ENCODE results near the gene NCKAP5. TPM values are rescaled to one million over a fixed set of nuclear protein-coding genes. Genes with fewer than 3 reads are reported as not detected.

Gene NCKAP5
- total and polyA plus RNA-seq, 2 experiments from 2014 or later = 0.65 to 0.86 TPM

DNA sequence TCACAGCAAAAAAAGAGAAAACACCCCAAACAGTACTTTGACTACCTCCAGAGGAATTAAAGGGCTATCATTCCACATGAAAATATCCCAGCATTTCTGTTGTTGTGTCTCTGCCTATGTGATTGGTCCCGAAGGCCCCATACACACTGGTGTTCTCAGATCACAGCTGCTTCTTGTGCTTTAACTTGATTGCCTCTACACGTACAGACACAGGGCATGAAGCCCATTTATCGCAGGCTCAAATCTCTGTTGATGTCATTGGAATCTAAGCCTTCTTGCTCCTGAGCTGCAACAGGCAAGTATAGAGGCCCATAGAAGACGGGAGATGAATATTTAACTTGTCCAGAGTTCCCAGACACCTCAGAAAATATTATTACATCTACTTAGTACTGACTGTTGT, 405.2 kb downstream of the NCKAP5 start:
- no peaks in the 10 kb centered on the region for H4K20me1 ChIP-seq (ENCODE audit: insufficient read depth)
- no peak overlapping the region for H2AFZ ChIP-seq
- no peaks in the 10 kb centered on the region for H3K27me3 ChIP-seq (replicated peaks; ENCODE audit: insufficient read depth)
- no peak overlapping the region for H3K27ac ChIP-seq
- H3K36me3 ChIP-seq (ENCODE audit: low read depth) = no peaks in the 10 kb centered on the region
- no peaks in the 10 kb centered on the region for H3K9me3 ChIP-seq (ENCODE audit: low read depth)
- no peaks in the 10 kb centered on the region for H3K4me1 ChIP-seq (ENCODE audit: insufficient read depth)
- no peak overlapping the region for H3K9ac ChIP-seq
- TF ChIP-seq EZH2 (IDR thresholded peaks at IDR 0.05; ENCODE audit: insufficient read depth, poor library complexity, severe bottlenecking) (no peak), EZH2phosphoT487 (IDR thresholded peaks at IDR 0.05; ENCODE audit: insufficient read depth, low read depth) (no peak)
- H3K79me2 ChIP-seq (ENCODE audit: insufficient read depth) = no peaks in the 10 kb centered on the region
- no peak overlapping the region for H3K4me3 ChIP-seq
- no peak for DNase-seq
- H3K9me2 ChIP-seq (ENCODE audit: insufficient read depth) = no peaks in the 10 kb centered on the region
- in situ Hi-C loops (cut with MboI) = loop anchor here (10.0 to 25.0 kb wide), 2 partner anchors 618 to 801 kb away; no protein-coding TSS in a partner anchor
- no peak overlapping the region for H3K4me2 ChIP-seq (ENCODE audit: unreplicated experiment)
- 76 to 82% methylated on average over 4 of the region's 4 CpGs for WGBS, 2 experiments (ENCODE audit: low coverage in 1 of 2, low lambda C conversion rate in 2 of 2, missing lambda C conversion rate in 2 of 2)
- no peaks in the 10 kb centered on the region for H3F3A ChIP-seq (ENCODE audit: insufficient read depth)

DNA sequence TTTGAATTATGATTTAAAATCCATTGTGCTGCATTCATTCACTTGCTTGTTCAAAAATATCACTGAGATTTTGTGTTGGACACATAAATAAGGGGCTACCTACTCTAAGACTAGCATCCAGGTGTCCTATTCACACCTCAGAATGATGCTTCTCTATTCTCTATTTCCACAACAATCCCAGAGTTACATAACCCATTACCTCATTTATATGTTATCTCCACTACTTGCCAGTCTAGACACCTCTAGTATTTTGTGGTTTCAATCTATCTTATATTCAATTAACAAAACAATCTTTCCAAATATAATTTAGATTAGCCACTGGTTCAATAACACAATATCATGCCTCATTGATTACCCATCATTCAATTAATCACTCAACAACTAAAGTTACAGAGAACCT, 409.8 kb downstream of the NCKAP5 start:
- no peaks in the 10 kb centered on the region for H4K20me1 ChIP-seq (ENCODE audit: insufficient read depth)
- H3K9me2 ChIP-seq (ENCODE audit: insufficient read depth) = no peaks in the 10 kb centered on the region
- no peaks in the 10 kb centered on the region for H3K36me3 ChIP-seq (ENCODE audit: low read depth)
- no peak overlapping the region for H3K9ac ChIP-seq
- no peaks in the 10 kb centered on the region for H3F3A ChIP-seq (ENCODE audit: insufficient read depth)
- no peak overlapping the region for H3K4me2 ChIP-seq (ENCODE audit: unreplicated experiment)
- H3K4me3 ChIP-seq = no peak overlapping the region
- no peaks in the 10 kb centered on the region for H3K27me3 ChIP-seq (replicated peaks; ENCODE audit: insufficient read depth)
- no peaks in the 10 kb centered on the region for H3K79me2 ChIP-seq (ENCODE audit: insufficient read depth)
- in situ Hi-C loops (cut with MboI) = loop anchor here (25.0 kb wide), 1 partner anchor 796 kb away; no protein-coding TSS in a partner anchor
- H3K9me3 ChIP-seq (ENCODE audit: low read depth) = no peaks in the 10 kb centered on the region
- DNase-seq = no peak
- H2AFZ ChIP-seq = no peak overlapping the region
- H3K4me1 ChIP-seq (ENCODE audit: insufficient read depth) = no peaks in the 10 kb centered on the region
- H3K27ac ChIP-seq = no peak overlapping the region
- TF ChIP-seq EZH2 (IDR thresholded peaks at IDR 0.05; ENCODE audit: insufficient read depth, poor library complexity, severe bottlenecking) = no peak

DNA sequence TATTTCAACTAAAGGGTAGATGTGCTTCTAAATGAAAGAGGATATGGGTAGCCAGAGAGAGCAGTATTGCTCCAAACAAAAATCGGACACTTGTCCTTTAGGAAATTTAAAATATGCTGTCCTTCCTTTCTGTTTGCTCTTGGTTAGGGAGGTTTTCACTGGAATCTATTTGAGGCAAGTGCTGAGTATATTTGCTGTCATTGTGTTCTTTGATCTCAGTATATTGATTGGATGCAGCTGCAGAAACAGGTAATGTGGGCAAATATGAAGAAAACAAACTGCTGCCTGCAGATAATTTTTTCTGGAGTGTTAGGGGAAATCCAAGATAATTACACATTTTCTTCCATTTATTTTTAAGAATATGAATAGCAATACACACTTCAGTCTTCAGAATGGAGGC, 410.2 kb downstream of the NCKAP5 start:
- no peak overlapping the region for H3K4me3 ChIP-seq
- H2AFZ ChIP-seq = no peak overlapping the region
- H3K4me1 ChIP-seq (ENCODE audit: insufficient read depth) = no peaks in the 10 kb centered on the region
- no peaks in the 10 kb centered on the region for H3K79me2 ChIP-seq (ENCODE audit: insufficient read depth)
- no peaks in the 10 kb centered on the region for H3K36me3 ChIP-seq (ENCODE audit: low read depth)
- H3K9ac ChIP-seq = no peak overlapping the region
- no peaks in the 10 kb centered on the region for H3K9me3 ChIP-seq (ENCODE audit: low read depth)
- in situ Hi-C loops (cut with MboI) = loop anchor here (25.0 kb wide), 1 partner anchor 796 kb away; no protein-coding TSS in a partner anchor
- no peaks in the 10 kb centered on the region for H3F3A ChIP-seq (ENCODE audit: insufficient read depth)
- DNase-seq = no peak
- H3K4me2 ChIP-seq (ENCODE audit: unreplicated experiment) = no peak overlapping the region
- no peaks in the 10 kb centered on the region for H4K20me1 ChIP-seq (ENCODE audit: insufficient read depth)
- no peaks in the 10 kb centered on the region for H3K27me3 ChIP-seq (replicated peaks; ENCODE audit: insufficient read depth)
- H3K9me2 ChIP-seq (ENCODE audit: insufficient read depth) = no peaks in the 10 kb centered on the region
- no peak overlapping the region for H3K27ac ChIP-seq
- WGBS, 2 experiments (ENCODE audit: low coverage in 1 of 2, low lambda C conversion rate in 2 of 2, missing lambda C conversion rate in 2 of 2) = 61 to 68% methylated on average over 1 of the region's 1 CpG
- TF ChIP-seq EZH2phosphoT487 (IDR thresholded peaks at IDR 0.05; ENCODE audit: insufficient read depth, low read depth) = no peak
- TF ChIP-seq EZH2 (IDR thresholded peaks at IDR 0.05; ENCODE audit: insufficient read depth, poor library complexity, severe bottlenecking) = no peak

DNA sequence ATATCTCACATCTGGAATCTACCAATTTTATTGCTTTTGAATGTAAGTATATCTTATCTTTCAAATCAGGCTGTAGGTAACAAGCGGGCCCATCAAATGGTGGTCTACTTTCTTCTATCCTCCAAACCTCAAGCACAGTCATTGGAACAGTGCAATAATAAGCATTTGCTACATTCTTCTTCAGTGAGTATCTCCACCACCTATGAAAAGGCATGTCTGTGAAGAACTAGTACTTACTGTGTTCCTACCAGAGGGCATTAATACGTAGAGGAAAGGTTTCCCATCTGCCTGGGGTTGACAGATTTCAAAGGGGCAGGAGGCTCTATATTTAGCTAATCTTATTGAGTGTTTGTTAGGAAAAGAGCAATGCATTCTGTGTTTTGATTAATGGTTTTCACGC, 411.1 kb downstream of the NCKAP5 start:
- no peak overlapping the region for H3K9ac ChIP-seq
- no peaks in the 10 kb centered on the region for H3K79me2 ChIP-seq (ENCODE audit: insufficient read depth)
- TF ChIP-seq EZH2phosphoT487 (IDR thresholded peaks at IDR 0.05; ENCODE audit: insufficient read depth, low read depth) (no peak), EZH2 (IDR thresholded peaks at IDR 0.05; ENCODE audit: insufficient read depth, poor library complexity, severe bottlenecking) (no peak)
- H3K27me3 ChIP-seq (replicated peaks; ENCODE audit: insufficient read depth) = no peaks in the 10 kb centered on the region
- no peaks in the 10 kb centered on the region for H3K36me3 ChIP-seq (ENCODE audit: low read depth)
- H3K4me3 ChIP-seq = no peak overlapping the region
- no peaks in the 10 kb centered on the region for H4K20me1 ChIP-seq (ENCODE audit: insufficient read depth)
- H3K9me2 ChIP-seq (ENCODE audit: insufficient read depth) = no peaks in the 10 kb centered on the region
- in situ Hi-C loops (cut with MboI) = loop anchor here (25.0 kb wide), 1 partner anchor 795 kb away; no protein-coding TSS in a partner anchor
- H3K4me1 ChIP-seq (ENCODE audit: insufficient read depth) = no peaks in the 10 kb centered on the region
- no peaks in the 10 kb centered on the region for H3F3A ChIP-seq (ENCODE audit: insufficient read depth)
- DNase-seq = no peak
- H3K27ac ChIP-seq = no peak overlapping the region
- no peaks in the 10 kb centered on the region for H3K9me3 ChIP-seq (ENCODE audit: low read depth)
- 70 to 77% methylated on average over 3 of the region's 3 CpGs for WGBS, 2 experiments (ENCODE audit: low coverage in 1 of 2, low lambda C conversion rate in 2 of 2, missing lambda C conversion rate in 2 of 2)
- no peak overlapping the region for H2AFZ ChIP-seq
- H3K4me2 ChIP-seq (ENCODE audit: unreplicated experiment) = no peak overlapping the region

DNA sequence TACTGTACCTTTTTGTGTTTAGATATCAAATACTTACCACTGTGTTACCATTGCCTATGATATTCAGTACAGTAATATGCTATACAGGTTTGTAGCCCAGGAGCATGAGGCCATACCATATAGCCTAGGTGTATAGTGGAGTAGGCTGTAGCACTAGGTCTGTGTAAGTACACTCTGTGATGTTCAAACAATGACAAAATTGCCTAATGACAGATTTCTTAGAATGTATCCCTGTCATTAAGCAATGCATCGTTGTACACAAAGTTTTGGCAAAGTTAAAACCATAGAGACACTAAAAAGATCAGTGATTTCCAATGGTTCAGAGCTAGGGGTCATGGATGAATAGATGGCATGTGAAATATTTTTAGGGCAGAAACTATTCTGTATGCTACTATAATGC, 415.5 kb downstream of the NCKAP5 start:
- no peak overlapping the region for H2AFZ ChIP-seq
- no peaks in the 10 kb centered on the region for H4K20me1 ChIP-seq (ENCODE audit: insufficient read depth)
- H3K4me2 ChIP-seq (ENCODE audit: unreplicated experiment) = no peak overlapping the region
- no peaks in the 10 kb centered on the region for H3F3A ChIP-seq (ENCODE audit: insufficient read depth)
- WGBS, 2 experiments (ENCODE audit: low coverage in 1 of 2, low lambda C conversion rate in 2 of 2, missing lambda C conversion rate in 2 of 2) = 35 to 38% methylated on average over 1 of the region's 1 CpG
- H3K36me3 ChIP-seq (ENCODE audit: low read depth) = no peaks in the 10 kb centered on the region
- H3K4me3 ChIP-seq = no peak overlapping the region
- no peaks in the 10 kb centered on the region for H3K79me2 ChIP-seq (ENCODE audit: insufficient read depth)
- no peaks in the 10 kb centered on the region for H3K27me3 ChIP-seq (replicated peaks; ENCODE audit: insufficient read depth)
- in situ Hi-C loops (cut with MboI) = loop anchor here (25.0 kb wide), 1 partner anchor 790 kb away; no protein-coding TSS in a partner anchor
- DNase-seq = no peak
- H3K9ac ChIP-seq = no peak overlapping the region
- no peaks in the 10 kb centered on the region for H3K4me1 ChIP-seq (ENCODE audit: insufficient read depth)
- no peaks in the 10 kb centered on the region for H3K9me3 ChIP-seq (ENCODE audit: low read depth)
- no peak for TF ChIP-seq EZH2phosphoT487 (IDR thresholded peaks at IDR 0.05; ENCODE audit: insufficient read depth, low read depth)
- TF ChIP-seq EZH2 (IDR thresholded peaks at IDR 0.05; ENCODE audit: insufficient read depth, poor library complexity, severe bottlenecking) = no peak
- no peaks in the 10 kb centered on the region for H3K9me2 ChIP-seq (ENCODE audit: insufficient read depth)
- H3K27ac ChIP-seq = no peak overlapping the region

Data from GM23248 (cell line).